Endothelial cell of umbilical vein (primary cell): ENCODE data around the gene ATL1. TPM values are rescaled to one million over a fixed set of nuclear protein-coding genes. Genes with fewer than 3 reads are reported as not detected.

Source experiments
- BruUV-seq: library from RNA; stranded (reverse); fragments of 400-500 nt; replicated peaks from 2 replicates; lab custom pipeline; 2021; lab: Mats Ljungman, UMichigan
- CTCF ChIA-PET: fragments of 300-600, 350-600 bp; sonication (Branson Sonifier 250); formaldehyde crosslinking; loops from one replicate; lab custom pipeline; 2021; ENCODE audit warnings: antibody characterized with exemption, inconsistent platforms; lab: Charles Lee
- POLR2A ChIA-PET: fragments of 300-600, 350-600 bp; sonication (Branson Sonifier 250); formaldehyde crosslinking; loops from one replicate; lab custom pipeline; 2021; ENCODE audit warnings: antibody characterized with exemption, inconsistent platforms; lab: Charles Lee
- DNase-seq: peaks from one replicate; pipeline ENCODE4 v3.0.0-alpha.2; 2011; ENCODE audit warnings: low read depth, low spot score
- FAIRE-seq: peaks from 2 replicates; lab custom pipeline; 2011; peaks lifted over from hg19 to GRCh38; lab: Jason Lieb, UNC
- H2AFZ ChIP-seq: 2 replicates; pipeline ENCODE4 v1.6.0; 2012; ENCODE audit warnings: low read depth, low read length, control low read depth, inconsistent platforms
- H3K27ac ChIP-seq: 2 replicates; pipeline ENCODE4 v1.5.1; 2011; ENCODE audit warnings: low read depth, mild to moderate bottlenecking, control low read depth, low read length, moderate library complexity; ENCODE audit not compliant: insufficient read depth
- H3K27me3 ChIP-seq, 2 experiments: 2 replicates each; pipeline versions ENCODE4 v1.6.0 to v1.6.1; 2011; ENCODE audit warnings: low read length in 2 of 2, mixed read lengths in 1 of 2; ENCODE audit not compliant: control insufficient read depth in 2 of 2, insufficient read depth in 2 of 2
- H3K36me3 ChIP-seq, 2 experiments: 2 replicates in 1 of 2; 3 replicates in 1 of 2; pipeline ENCODE4 v1.5.1; 2011; ENCODE audit warnings: low read length in 2 of 2, mild to moderate bottlenecking in 1 of 2, moderate library complexity in 1 of 2; ENCODE audit not compliant: control insufficient read depth in 2 of 2, insufficient read depth in 2 of 2; ENCODE audit errors: extremely low read depth in 1 of 2
- H3K4me1 ChIP-seq: 3 replicates; pipeline ENCODE4 v1.5.1; 2011; ENCODE audit warnings: mild to moderate bottlenecking, low read length; ENCODE audit not compliant: control insufficient read depth, insufficient read depth; ENCODE audit errors: extremely low read depth
- H3K4me2 ChIP-seq: 2 replicates; pipeline ENCODE4 v1.6.1; 2011; ENCODE audit warnings: low read length, control low read depth, mixed read lengths; ENCODE audit not compliant: insufficient read depth
- H3K4me3 ChIP-seq, 3 experiments: fragments of 200-600 bp in 1 of 3; sonication (generic), shearing (Covaris generic) in 1 of 3; replicated peaks in 1 of 3; 2 replicates each; pipeline ENCODE4 v1.5.1; 2011 to 2016; ENCODE audit warnings: control low read depth in 3 of 3, low read length in 3 of 3, mild to moderate bottlenecking in 2 of 3, inconsistent platforms in 1 of 3, low read depth in 1 of 3, moderate library complexity in 1 of 3; ENCODE audit not compliant: insufficient read depth in 1 of 3
- H3K79me2 ChIP-seq: 2 replicates; pipeline ENCODE4 v1.6.0; 2012; ENCODE audit warnings: low read length, inconsistent platforms; ENCODE audit not compliant: control insufficient read depth, insufficient read depth
- H3K9ac ChIP-seq: replicated peaks from 2 replicates; pipeline ENCODE3; 2011; ENCODE audit warnings: low read length, control low read depth; ENCODE audit not compliant: insufficient read depth; ENCODE audit errors: extremely low read depth
- H3K9me1 ChIP-seq: replicated peaks from 3 replicates; pipeline ENCODE4 v1.6.0; 2011; ENCODE audit warnings: mild to moderate bottlenecking, low read length; ENCODE audit not compliant: control insufficient read depth, insufficient read depth; ENCODE audit errors: extremely low read depth
- H3K9me3 ChIP-seq: replicated peaks from 2 replicates; pipeline ENCODE4 v1.5.1; 2012; ENCODE audit warnings: low read length, inconsistent platforms; ENCODE audit not compliant: control insufficient read depth, insufficient read depth
- H4K20me1 ChIP-seq: replicated peaks from 2 replicates; pipeline ENCODE3; 2011; ENCODE audit warnings: mild to moderate bottlenecking, low read length; ENCODE audit not compliant: control insufficient read depth, insufficient read depth; ENCODE audit errors: extremely low read depth
- CTCF ChIP-seq, 2 donors: IDR thresholded peaks; 1 replicate in 1 of 2; 2 replicates in 1 of 2; pipeline ENCODE4 v1.5.1; 2011; ENCODE audit warnings: low read length in 2 of 2, mild to moderate bottlenecking in 2 of 2, moderate library complexity in 2 of 2, control low read depth in 1 of 2, inconsistent platforms in 1 of 2, low read depth in 1 of 2; ENCODE audit not compliant: insufficient read depth in 1 of 2; ENCODE audit errors: extremely low read depth in 1 of 2
- EZH2 ChIP-seq: IDR thresholded peaks from 2 replicates; pipeline ENCODE4 v1.6.1; 2012; ENCODE audit warnings: borderline replicate concordance, low read depth, mild to moderate bottlenecking, moderate library complexity, low read length, inconsistent platforms; ENCODE audit not compliant: severe bottlenecking
- FOS ChIP-seq: IDR thresholded peaks from 2 replicates; pipeline ENCODE4 v1.6.1; 2011; ENCODE audit warnings: mild to moderate bottlenecking, low read length, moderate library complexity, borderline replicate concordance; ENCODE audit not compliant: insufficient read depth
- GATA2 ChIP-seq: IDR thresholded peaks from 2 replicates; pipeline ENCODE4 v1.7.0; 2011; ENCODE audit warnings: low read depth, mild to moderate bottlenecking, moderate library complexity, mixed read lengths, low read length; ENCODE audit not compliant: insufficient read length, insufficient read depth
- JUN ChIP-seq: IDR thresholded peaks from 2 replicates; pipeline ENCODE4 v1.6.1; 2011; ENCODE audit warnings: borderline replicate concordance, low read depth; ENCODE audit not compliant: insufficient read length, insufficient read depth
- MYC ChIP-seq: IDR thresholded peaks from one replicate; pipeline ENCODE4 v1.6.1; 2011; ENCODE audit warnings: mild to moderate bottlenecking, low read depth, low read length
- POLR2A ChIP-seq: IDR thresholded peaks from 2 replicates; pipeline ENCODE4 v1.6.1; 2012; ENCODE audit warnings: low read depth, mild to moderate bottlenecking, control low read depth, low read length
- POLR2AphosphoS5 ChIP-seq: IDR thresholded peaks from 2 replicates; pipeline ENCODE4 v1.6.1; 2012; ENCODE audit warnings: low read depth, mild to moderate bottlenecking, control low read depth, low read length, moderate library complexity; ENCODE audit not compliant: insufficient read depth
- dilution Hi-C: fragments of 300-500 bp; cut with MboI; formaldehyde crosslinking; loops from one replicate; pipeline ENCODE4 v1.15.0; 2019; ENCODE audit warnings: low sequenced_read_pairs; ENCODE audit not compliant: extremely low pct_ligation_motif_present
- intact Hi-C: fragments of 100-400 bp; cut with micrococcal nuclease; formaldehyde crosslinking; loops from one replicate; pipeline ENCODE4 v1.10.0; 2022
- polyA plus RNA-seq, 4 experiments: library from polyadenylated mRNA; depleted of rRNA in 3 of 4; stranded (reverse) in 3 of 4; unstranded in 1 of 4; fragments of >200 nt; gene quantifications; 2 replicates each; pipeline versions ENCODE4 v1.2.1 to v1.2.3, GENCODE V29; 2011 to 2012; ENCODE audit warnings: missing spikeins in 1 of 4
- total RNA-seq: library from RNA; stranded (reverse); gene quantifications from 2 replicates; pipeline ENCODE4 v1.2.3, GENCODE V29; 2021
- TF ChIP-seq, protein P1 (sequence below): IDR thresholded peaks from 2 replicates; pipeline ENCODE4 v1.6.1; 2011; ENCODE audit not compliant: insufficient read depth, insufficient read length

Gene ATL1
- total and polyA plus RNA-seq, 2 donors (not counting 3 experiments of a cell fraction or from before 2014, with no cell fraction given), result 1.1 to 5.1 TPM

DNA sequence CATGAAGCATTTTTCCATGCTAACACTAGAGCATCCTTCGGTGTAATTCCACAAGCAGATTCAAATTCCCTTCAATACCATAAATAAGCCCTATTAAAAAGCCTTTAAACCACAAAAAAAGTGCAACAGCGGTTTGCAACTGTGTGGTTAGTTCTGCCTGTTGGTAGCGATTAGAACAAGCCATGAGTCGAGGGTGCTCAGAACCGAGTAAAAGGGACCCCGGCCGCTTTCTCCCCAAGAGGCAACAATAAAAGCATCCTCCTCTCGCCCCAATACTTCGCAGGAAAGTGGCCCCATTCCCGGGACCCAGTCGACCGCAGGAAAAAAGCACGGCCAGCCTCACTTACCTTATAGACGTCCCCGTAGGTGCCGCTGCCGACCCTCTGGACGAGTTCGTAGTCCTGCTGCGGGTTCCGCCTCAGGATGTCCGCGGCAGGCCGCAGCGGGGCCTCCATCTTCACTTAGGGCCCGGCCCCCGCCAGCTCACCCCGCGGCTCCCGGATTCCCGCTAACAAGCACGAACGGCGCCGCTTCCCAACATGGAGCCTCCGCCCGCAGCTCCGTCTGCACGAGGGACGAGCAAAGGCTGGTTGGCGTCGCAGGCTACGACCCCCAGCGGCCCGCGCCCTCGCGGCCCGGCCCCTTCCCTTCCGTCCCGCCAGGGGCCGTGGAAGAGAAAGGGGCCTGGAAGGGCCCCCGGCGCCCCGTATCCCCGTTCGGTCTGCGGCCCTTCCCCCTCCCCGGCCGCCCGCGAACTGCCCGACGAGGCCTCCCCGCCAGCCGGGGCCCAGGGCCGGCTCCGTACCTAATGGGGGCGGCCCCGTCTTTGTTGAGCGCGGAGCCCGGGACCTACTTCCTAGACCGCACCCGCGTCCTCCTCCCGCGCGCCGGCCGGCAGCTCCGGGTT, 28.1 kb upstream of the ATL1 start:
- H4K20me1 ChIP-seq, result no peaks in the 10 kb centered on the region
- BruUV-seq, result no TSS peak
- dilution Hi-C loops, result no loop called here
- peaks cover 38% of the 10 kb centered on the region for H3K4me1 ChIP-seq
- peak overlapping the region; percentile 98 for H3K4me2 ChIP-seq
- peak overlapping the region; percentile 89 for H3K9ac ChIP-seq
- H3K9me1 ChIP-seq, result no peaks in the 10 kb centered on the region
- H3K4me3 ChIP-seq, result peak overlapping the region; percentile 90 to 98 (median 97)
- H3K27me3 ChIP-seq, result no peaks in the 10 kb centered on the region
- TF ChIP-seq MYC (no peak), GATA2 (no peak), POLR2A (no peak), CTCF (IDR thresholded peaks at IDR 0.05; ENCODE audit: extremely low read depth in 1 of 2, insufficient read depth in 1 of 2, low read depth in 1 of 2, low read length in 2 of 2) (no peak), JUN (no peak), EZH2 (no peak), POLR2AphosphoS5 (no peak), FOS (no peak)
- TF ChIP-seq, protein P1, sequence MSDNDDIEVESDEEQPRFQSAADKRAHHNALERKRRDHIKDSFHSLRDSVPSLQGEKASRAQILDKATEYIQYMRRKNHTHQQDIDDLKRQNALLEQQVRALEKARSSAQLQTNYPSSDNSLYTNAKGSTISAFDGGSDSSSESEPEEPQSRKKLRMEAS, result no peak
- intact Hi-C loops, result loop anchor here (1.0 to 5.0 kb wide), 9 partner anchors 89 to 765 kb away; partner anchors contain the start of genes KLHDC2, SOS2 and VCPKMT
- POLR2A ChIA-PET, result interaction anchor here (0.7 kb wide), 1 partner anchor 219 kb away, joined by 4 read pairs; no protein-coding TSS in a partner anchor
- no peaks in the 10 kb centered on the region for H3K36me3 ChIP-seq
- peaks cover 53% of the 10 kb centered on the region for H3K79me2 ChIP-seq
- DNase-seq, result peak; percentile 57
- peak overlapping the region; percentile 42 for H2AFZ ChIP-seq
- no peaks in the 10 kb centered on the region for H3K9me3 ChIP-seq
- peak; percentile 37 for FAIRE-seq
- peak overlapping the region; percentile 82 for H3K27ac ChIP-seq
- CTCF ChIA-PET, result interaction anchor here (0.6 to 2.8 kb wide), 20 partner anchors 9 to 868 kb away, joined by 3 to 44 read pairs (median 4); partner anchors contain the start of genes ATL1, DMAC2L, L2HGDH and NEMF
